Activated naive CD8-positive, alpha-beta T cell (primary cell): Measurements from ENCODE around the gene PPM1A.

Experiments
- H3K27ac Mint-ChIP-seq: one replicate; pipeline ENCODE4 v1.8.0; 2021; ENCODE audit warnings: mixed read lengths
- H3K27me3 Mint-ChIP-seq: one replicate; pipeline ENCODE4 v1.8.0; 2021; ENCODE audit warnings: mixed read lengths
- H3K36me3 Mint-ChIP-seq: one replicate; pipeline ENCODE4 v1.8.0; 2021; ENCODE audit warnings: mixed read lengths
- H3K4me1 Mint-ChIP-seq: one replicate; pipeline ENCODE4 v1.8.0; 2021; ENCODE audit warnings: low read depth, mixed read lengths
- H3K4me3 Mint-ChIP-seq: one replicate; pipeline ENCODE4 v1.8.0; 2021; ENCODE audit warnings: mild to moderate bottlenecking, mixed read lengths
- H3K9me3 Mint-ChIP-seq: one replicate; pipeline ENCODE4 v1.8.0; 2021; ENCODE audit warnings: low read depth, mixed read lengths

PPM1A gene

DNA sequence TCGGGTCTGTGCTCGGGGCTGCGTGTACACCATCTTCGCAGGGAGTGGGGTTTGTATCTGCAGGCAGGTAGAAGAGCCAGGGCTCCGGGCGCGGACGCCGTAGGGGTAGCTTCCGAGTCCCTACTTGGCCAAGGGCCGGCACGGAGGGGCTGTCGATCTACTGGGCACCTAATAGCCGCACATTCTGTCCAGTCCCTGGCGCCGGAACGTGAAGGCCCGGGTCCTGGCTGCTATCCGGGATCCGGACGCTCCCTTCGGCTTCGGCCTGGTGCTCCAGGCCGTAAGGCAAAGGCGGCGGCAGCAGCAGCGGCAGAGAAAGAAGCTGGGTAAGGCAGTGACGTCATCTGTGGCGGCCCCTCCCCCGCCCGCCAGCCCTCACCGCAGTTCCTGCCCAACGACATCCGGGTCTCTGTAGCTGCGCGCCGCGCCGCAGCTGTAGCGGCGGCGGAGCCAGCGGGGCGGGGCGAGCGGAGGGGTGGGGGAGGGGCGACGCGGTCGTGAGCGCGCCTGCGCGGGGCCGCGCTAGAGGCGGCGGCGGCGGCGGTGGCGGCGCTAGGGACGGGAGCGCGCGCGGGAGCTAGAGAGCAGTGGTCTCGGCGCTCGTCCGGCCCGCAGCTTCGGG, at the start of gene PPM1A:
PPM1A (plus strand) TSS at position 525 of the 622 bp plus-strand sequence. CDS start 33,483 bp downstream, outside the sequence.
- Mint-ChIP-seq H3K9me3 (no peaks in the 10 kb centered on the region), H3K36me3 (no peaks in the 10 kb centered on the region), H3K4me3 (peak within 1 kb of the TSS; percentile 94), H3K27ac (peak within 1 kb of the TSS; percentile 100), H3K4me1 (peaks cover 51% of the 10 kb centered on the region), H3K27me3 (no peaks in the 10 kb centered on the region)

DNA sequence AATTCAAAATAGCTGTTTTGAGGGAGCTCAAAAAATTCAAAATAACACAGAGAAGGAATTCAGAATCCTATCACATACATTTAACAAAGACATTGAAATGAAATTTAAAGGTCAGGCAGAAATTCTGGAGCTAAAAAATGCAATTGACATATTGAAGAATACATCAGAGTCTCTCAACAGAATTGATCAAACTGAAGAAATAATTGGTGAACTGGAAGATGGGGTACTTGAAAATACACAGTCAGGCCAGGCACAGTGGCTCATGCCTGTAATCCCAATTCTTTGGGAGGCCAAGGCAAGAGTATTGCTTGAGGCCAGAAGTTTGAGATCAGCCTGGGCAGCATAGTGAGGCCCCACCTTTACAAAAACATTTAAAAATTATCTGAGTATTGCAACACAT, 49.7 kb upstream of the PPM1A start:
- H3K4me3 Mint-ChIP-seq = no peak overlapping the region
- peaks cover 3% of the 10 kb centered on the region for H3K27me3 Mint-ChIP-seq
- H3K9me3 Mint-ChIP-seq = peaks cover 11% of the 10 kb centered on the region
- H3K27ac Mint-ChIP-seq = no peak overlapping the region
- H3K4me1 Mint-ChIP-seq = peaks cover 9% of the 10 kb centered on the region
- H3K36me3 Mint-ChIP-seq = peaks cover 10% of the 10 kb centered on the region

DNA sequence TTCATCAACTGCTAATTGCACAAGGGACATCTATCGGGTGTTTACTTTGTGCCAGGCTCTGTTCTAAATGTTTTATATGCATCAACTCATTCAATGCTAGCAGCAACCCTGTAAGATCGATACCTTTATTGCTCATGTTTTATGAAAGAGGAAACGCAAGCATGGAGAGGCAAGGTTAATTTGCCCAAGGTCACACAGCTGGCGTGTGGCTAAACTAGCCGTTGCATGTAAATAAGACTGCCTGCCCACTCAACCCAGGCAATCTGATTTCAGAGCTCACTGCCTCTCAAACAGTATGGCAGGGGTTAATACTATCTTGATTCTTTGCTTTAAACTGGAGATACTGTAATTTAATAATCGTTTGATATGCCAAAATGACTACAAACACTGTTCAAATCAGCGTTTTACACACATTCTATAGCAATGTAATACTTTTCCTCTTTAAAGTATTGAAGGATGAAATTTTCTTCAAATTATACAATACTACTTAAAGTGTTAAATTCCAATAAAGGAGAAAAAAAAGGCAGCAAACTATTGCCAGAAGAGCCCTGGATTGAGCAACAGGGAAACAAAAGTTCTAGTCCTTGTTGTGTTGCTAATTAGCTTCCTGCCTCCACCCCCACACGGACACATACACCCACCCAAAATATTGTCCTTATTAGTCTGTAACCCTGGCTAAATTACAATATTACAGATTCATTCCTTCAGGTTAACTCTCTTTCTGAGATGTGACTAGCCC, 44.7 kb upstream of the PPM1A start:
- peaks cover 10% of the 10 kb centered on the region for H3K27me3 Mint-ChIP-seq
- no peak overlapping the region for H3K27ac Mint-ChIP-seq
- peaks cover 9% of the 10 kb centered on the region for H3K4me1 Mint-ChIP-seq
- no peak overlapping the region for H3K4me3 Mint-ChIP-seq
- H3K9me3 Mint-ChIP-seq = peaks cover 6% of the 10 kb centered on the region
- peaks cover 6% of the 10 kb centered on the region for H3K36me3 Mint-ChIP-seq

DNA sequence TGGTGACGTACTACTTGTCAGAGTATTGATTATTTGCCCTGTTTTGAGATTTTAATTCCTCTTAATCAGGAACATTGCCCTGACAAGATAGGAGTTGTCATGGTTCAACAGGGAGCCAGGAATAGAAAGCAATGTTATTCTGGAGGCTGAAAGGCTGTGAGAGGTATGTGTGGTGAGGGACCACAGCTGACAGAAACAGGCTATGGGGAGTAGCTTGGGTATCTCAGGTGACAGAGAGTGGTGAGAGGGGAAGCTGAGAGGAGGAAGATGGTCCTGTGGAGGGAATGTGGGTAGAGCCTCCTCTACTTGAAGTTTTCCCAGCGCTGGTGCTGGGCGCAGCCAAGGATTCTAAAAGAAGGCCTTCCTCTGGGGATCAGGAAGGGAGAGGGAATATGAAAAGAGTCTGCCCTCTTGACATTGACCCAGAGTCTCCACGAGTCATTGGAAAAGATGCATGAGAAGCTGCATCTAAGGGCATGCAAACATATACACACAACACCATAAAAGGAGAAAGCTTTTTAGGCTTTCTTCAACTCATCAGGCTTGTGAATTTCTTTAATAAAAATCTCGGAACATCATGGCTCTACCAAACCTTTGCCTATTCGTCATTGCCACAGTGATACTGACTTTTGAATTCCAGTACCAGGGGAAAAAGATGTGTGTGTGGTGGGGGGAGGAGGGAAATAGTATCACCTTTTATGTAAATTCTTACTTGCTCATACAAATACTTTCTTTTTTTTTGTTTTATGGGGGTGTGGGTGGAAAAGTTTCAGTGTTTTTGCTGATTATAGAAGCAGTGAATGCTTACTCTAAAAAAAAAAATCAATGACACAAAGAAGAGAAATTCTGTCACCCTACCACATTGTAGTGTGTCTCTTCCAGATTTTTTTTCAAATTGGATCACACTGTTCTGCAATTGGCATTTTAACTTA, 43.9 kb upstream of the PPM1A start:
- Mint-ChIP-seq H3K4me3 (no peak overlapping the region), H3K27me3 (peaks cover 13% of the 10 kb centered on the region), H3K4me1 (peaks cover 9% of the 10 kb centered on the region), H3K9me3 (no peaks in the 10 kb centered on the region), H3K36me3 (peaks cover 2% of the 10 kb centered on the region), H3K27ac (no peak overlapping the region)

DNA sequence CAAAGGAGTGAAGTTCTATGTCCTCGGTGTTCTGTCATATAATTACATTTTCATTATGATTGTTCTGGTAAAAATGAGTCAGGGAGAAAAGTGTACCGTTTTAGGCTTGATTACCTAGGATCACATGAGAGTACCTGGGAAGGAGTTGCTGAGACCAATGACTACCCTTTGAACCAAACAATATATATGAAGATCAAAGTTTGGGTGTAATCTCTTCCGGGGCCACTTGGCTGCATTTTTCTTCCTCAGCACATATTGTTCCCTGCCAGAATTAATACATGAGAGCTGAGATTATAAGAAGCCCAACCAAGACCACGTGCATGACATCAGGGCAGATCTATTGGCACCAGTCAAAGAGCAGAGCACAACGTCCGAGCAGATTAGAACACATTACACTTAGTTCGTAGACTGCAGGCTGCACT, 42.8 kb upstream of the PPM1A start:
- Mint-ChIP-seq H3K9me3 (no peaks in the 10 kb centered on the region), H3K36me3 (peaks cover under 1% of the 10 kb centered on the region), H3K4me3 (no peak overlapping the region), H3K4me1 (peaks cover 9% of the 10 kb centered on the region), H3K27ac (no peak overlapping the region), H3K27me3 (peaks cover 13% of the 10 kb centered on the region)

DNA sequence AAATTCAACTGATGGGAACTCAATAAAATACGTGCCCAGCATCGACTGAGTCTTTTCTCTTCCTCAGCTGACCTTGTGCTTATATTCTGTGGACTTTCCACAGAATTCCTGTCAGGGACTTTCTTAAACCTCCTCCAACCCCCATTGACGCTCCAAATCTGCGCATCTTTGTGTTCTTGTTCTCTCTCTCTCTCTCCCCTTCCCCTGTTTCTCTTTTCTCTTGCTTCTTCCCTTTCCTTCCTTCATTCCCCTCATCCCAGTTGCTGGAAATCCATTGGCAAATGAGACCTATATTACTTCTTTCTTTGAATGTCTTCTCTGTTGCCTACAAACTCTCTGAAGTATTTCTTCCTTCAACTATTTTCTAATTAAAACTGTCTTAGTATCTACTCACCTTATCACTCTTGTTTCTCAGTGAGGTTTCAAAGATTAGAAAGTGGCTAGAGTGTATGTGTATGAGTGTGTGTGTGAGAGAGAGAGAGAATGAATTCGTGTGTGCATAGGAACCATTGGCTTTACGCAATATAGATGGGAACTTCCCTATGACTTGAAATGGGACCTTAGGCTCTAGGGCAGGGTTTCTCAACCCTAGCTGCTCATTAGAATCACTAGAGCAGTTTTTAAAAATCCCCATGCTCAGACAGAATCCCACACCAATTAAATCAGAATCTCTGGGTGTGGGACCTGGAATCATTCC, 42.0 kb upstream of the PPM1A start:
- Mint-ChIP-seq H3K4me1 (peaks cover 9% of the 10 kb centered on the region), H3K27ac (no peak overlapping the region), H3K36me3 (no peaks in the 10 kb centered on the region), H3K4me3 (no peak overlapping the region), H3K9me3 (no peaks in the 10 kb centered on the region), H3K27me3 (peaks cover 12% of the 10 kb centered on the region)

DNA sequence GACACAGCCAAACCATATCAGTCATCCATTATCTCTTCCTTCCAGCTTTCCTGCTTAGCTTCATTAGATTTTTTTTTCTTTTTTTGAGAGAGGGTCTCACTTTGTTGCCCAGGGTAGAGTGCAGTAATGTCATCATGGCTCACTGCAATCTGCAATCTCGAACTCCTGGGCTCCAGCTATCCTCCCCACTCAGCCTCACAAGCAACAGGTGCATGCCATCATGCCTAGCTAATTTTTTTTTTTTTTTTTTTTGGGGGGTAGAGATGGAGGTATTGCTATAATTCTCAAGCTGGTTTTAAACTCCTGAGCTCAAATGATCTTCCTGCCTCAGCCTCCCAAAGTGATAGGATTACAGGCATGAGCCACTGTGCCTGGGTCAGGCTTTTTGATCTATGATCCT, 38.3 kb upstream of the PPM1A start:
- H3K4me3 Mint-ChIP-seq = no peak overlapping the region
- no peaks in the 10 kb centered on the region for H3K9me3 Mint-ChIP-seq
- H3K27ac Mint-ChIP-seq = no peak overlapping the region
- no peaks in the 10 kb centered on the region for H3K36me3 Mint-ChIP-seq
- H3K4me1 Mint-ChIP-seq = no peaks in the 10 kb centered on the region
- peaks cover 12% of the 10 kb centered on the region for H3K27me3 Mint-ChIP-seq

DNA sequence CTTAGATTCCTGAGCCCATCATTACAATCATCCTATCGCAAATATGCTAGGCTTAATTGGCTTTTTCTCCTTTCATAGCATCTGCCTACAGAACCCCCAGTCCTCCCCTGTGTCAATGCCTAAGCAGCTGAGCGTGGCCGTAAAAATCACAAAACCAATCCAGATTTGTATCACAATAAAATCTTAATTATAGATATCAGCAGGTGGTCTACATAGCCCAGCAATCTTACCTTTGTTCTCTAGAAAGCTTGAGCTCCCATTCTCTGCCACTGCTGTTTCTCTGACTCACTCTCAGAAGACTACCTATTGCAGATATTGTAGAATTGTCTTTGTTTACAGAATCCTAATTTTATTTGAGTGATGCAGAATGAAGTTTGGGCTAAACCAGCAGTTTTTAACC, 37.9 kb upstream of the PPM1A start:
- H3K36me3 Mint-ChIP-seq = no peaks in the 10 kb centered on the region
- H3K27me3 Mint-ChIP-seq = peaks cover 12% of the 10 kb centered on the region
- H3K4me3 Mint-ChIP-seq = no peak overlapping the region
- no peaks in the 10 kb centered on the region for H3K9me3 Mint-ChIP-seq
- H3K4me1 Mint-ChIP-seq = no peaks in the 10 kb centered on the region
- no peak overlapping the region for H3K27ac Mint-ChIP-seq

DNA sequence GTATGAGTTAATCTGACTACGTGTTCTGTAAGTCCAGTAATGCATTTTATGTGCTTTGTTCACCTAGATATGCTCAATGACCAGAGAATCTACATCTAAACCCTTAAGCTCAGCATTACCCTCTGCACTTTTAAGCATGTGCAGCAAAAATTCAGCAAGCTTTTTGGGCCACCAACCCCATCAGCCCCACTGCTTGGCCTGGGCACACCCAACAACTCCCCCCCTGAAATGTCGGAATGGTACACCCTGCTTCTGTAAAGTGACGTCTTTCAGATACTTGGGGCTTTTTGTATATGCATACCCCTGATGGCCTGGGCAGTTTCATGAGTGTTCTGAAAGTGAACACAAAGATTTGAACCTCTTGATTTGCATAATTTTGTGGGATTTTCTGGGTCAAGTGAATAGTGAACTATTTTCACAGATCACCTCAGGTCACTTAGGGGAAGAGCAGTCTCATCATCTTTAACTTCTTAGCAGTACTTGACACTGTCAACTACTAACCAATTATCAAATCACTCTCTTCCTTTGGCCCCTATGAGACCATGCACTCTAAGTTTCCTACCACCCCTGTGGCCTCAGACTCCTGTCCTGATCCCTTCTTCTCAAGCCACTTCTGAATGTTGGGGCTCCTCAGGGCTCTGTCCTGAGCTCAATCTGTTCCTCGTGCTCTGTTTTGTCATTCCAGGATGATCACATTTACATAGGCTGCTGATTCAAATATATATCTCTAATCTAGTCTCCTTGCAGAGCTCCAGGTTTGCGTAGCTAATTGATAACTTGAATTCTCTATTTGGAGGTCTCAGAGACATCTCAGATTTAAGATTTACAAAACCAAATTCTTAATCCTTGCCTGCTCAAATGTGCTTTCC, 36.3 kb upstream of the PPM1A start:
- Mint-ChIP-seq H3K36me3 (no peaks in the 10 kb centered on the region), H3K4me3 (no peak overlapping the region), H3K27me3 (peaks cover 6% of the 10 kb centered on the region), H3K9me3 (no peaks in the 10 kb centered on the region), H3K27ac (no peak overlapping the region), H3K4me1 (no peaks in the 10 kb centered on the region)

DNA sequence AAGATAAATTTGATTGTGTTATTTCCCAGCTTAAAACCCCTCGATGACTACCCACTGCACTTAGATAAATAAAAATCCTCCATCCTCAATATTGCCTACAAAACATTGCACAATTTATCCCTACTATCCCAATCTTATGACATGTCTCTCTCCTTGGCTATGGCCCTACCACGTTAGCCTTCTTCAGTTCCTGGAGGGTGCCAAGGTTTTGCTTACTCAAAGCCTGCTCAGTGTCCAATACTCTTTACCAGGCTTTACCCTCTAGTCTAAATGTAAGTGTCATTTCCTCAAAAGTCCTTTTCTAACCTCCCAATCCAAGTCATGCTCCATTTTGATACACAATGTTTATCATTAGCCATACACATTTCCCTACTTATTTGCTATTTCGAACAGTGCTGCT, 35.0 kb upstream of the PPM1A start:
- H3K4me1 Mint-ChIP-seq = no peaks in the 10 kb centered on the region
- H3K4me3 Mint-ChIP-seq = no peak overlapping the region
- H3K27me3 Mint-ChIP-seq = peaks cover 6% of the 10 kb centered on the region
- H3K36me3 Mint-ChIP-seq = no peaks in the 10 kb centered on the region
- H3K9me3 Mint-ChIP-seq = no peaks in the 10 kb centered on the region
- no peak overlapping the region for H3K27ac Mint-ChIP-seq

DNA sequence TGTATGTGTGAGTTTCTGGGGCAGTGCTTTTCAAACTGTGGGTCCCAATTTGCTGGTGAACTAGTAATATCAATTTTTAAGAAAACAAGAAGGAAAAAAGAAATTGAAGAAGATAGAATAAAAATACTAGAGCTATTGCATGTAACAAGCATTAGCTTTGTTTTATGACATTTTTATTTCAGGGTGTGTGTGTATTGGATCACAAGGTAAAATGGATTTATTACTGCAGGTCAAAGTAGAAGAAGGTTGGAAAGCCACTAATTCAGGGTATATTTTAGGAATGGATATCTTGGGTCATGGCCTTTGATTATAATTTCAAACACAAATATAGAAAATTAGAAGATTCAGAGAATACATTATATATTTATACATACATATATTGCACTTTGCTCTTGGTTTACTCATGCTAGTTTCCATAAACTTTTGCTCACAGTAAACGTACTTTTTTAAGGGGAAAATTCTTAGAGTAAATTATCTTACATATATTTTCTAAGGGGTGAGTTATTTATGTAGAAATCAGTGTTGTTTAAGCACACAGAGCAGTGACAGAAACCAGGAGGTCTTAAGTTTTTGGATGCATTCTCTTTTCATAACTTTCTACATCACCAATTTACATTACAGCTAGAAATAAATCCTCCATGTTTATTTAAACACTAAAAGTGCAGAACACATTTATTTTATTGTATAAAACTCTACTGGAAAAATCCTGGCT, 34.5 kb upstream of the PPM1A start:
- Mint-ChIP-seq H3K9me3 (no peaks in the 10 kb centered on the region), H3K36me3 (no peaks in the 10 kb centered on the region), H3K27ac (no peak overlapping the region), H3K4me3 (no peak overlapping the region), H3K4me1 (peaks cover 3% of the 10 kb centered on the region), H3K27me3 (peaks cover 2% of the 10 kb centered on the region)

DNA sequence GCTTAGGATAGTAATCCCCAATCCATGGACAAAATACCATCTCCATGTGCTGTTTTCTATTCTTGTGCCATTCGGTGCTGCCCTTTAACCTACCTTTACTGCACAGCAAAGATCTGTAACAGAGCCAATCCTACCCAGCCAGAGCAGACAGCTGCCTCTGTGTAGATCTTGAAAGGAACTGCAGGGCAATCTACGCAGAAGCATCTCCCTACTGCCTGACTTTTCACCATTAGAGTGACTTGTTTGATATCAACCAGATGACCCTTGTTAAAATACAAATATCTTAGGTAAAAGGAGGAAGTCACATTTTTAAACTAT, 33.9 kb upstream of the PPM1A start:
- no peak overlapping the region for H3K4me3 Mint-ChIP-seq
- no peak overlapping the region for H3K27ac Mint-ChIP-seq
- H3K9me3 Mint-ChIP-seq = no peaks in the 10 kb centered on the region
- peaks cover 2% of the 10 kb centered on the region for H3K27me3 Mint-ChIP-seq
- peaks cover 6% of the 10 kb centered on the region for H3K4me1 Mint-ChIP-seq
- H3K36me3 Mint-ChIP-seq = no peaks in the 10 kb centered on the region

DNA sequence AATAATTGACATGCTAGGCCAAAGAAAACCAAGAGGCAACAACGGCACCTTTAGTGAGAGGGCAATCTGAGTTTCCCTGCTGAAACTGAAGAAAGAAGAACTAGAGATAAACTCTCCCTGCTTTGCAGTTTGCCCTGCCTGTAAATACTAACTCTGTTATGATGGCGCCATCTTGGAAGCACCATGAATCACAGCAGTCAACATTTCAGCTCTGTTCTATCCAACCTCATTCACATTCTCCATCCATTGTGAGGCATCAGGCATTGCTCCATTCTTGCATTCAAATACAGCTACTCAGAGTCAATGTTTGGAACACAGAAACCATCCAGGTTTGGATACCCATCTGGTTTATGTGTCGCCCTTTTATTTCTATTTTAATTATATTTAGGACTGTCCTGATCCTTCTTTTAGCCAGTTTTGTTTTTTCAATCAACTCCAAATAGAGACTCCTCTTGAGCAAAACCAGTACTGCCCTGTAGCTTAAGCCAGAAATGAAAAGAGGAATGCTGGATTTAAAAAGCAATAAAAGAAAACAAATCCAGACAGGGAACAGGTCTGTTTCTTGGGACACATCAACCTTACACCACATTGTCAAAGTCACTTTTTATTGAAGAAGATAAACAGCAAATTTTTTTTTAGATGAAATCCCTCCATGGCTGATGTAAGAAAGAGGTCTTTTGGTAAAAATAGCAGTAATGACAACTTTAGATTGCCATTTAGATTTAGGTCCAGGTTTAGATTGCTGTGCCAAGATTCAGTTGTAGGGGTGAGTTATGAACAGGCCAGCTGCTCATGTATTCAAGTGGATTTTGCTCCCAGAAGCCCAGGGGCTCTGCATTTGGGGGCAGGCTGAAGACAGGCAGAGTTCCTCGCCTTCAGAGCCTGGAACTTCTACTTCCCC, 33.3 kb upstream of the PPM1A start:
- Mint-ChIP-seq H3K4me3 (no peak overlapping the region), H3K4me1 (peaks cover 12% of the 10 kb centered on the region), H3K27me3 (peaks cover 2% of the 10 kb centered on the region), H3K9me3 (no peaks in the 10 kb centered on the region), H3K27ac (no peak overlapping the region), H3K36me3 (no peaks in the 10 kb centered on the region)
